Ovary (tissue), 3 donors: Measurements from ENCODE around the gene BPIFA2.

Experiments used
- POLR2A ChIP-seq: fragments of 450-650 bp; IDR thresholded peaks from one replicate; pipeline ENCODE4 v1.6.1; 2017; ENCODE audit warnings: antibody characterized with exemption, mild to moderate bottlenecking, moderate library complexity
- TF ChIP-seq, protein P1 (sequence below), 3 donors: fragments of 450-650 bp in 2 of 3; fragments of 200-600 bp in 1 of 3; IDR thresholded peaks; one replicate each; pipeline versions ENCODE4 v1.5.1 to v1.8.0; 2016 to 2022; ENCODE audit warnings: antibody characterized with exemption in 3 of 3, mild to moderate bottlenecking in 1 of 3
- donor health status: DM: no; HTN: no; CAD: no.

DNA sequence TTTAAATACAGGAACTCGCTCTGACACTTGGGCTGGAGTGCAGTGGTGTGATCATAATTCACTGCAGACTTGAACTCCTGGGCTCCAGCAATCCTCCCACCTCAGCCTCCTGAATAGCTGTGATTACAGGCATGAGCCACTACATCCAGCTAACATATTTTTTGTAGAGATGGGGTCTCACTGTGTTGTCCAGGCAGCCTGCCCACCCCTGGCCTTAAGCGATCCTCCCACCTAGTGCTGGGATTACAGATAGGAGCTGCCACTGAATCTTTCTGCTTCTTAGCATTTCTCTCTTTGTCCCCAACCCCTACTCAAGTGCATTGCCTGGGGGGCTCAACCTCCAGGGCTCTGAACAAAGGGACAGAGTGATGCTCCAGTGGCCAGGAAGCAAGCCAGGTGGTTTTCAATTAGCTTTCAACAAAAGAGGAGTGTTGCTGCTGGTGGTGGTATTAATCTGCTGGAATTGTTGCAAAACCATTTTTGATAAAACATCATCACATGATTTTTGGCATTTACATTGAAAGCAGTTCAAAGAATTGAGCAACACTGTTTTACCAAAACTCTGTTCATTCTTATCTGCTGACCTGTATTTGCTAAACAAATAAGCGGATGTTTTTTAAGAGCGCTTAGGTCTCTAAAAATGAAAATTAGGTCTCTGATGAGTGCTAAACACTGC is 40.4 kb upstream of the BPIFA2 start:
- TF ChIP-seq POLR2A = no peak
- TF ChIP-seq, protein P1, sequence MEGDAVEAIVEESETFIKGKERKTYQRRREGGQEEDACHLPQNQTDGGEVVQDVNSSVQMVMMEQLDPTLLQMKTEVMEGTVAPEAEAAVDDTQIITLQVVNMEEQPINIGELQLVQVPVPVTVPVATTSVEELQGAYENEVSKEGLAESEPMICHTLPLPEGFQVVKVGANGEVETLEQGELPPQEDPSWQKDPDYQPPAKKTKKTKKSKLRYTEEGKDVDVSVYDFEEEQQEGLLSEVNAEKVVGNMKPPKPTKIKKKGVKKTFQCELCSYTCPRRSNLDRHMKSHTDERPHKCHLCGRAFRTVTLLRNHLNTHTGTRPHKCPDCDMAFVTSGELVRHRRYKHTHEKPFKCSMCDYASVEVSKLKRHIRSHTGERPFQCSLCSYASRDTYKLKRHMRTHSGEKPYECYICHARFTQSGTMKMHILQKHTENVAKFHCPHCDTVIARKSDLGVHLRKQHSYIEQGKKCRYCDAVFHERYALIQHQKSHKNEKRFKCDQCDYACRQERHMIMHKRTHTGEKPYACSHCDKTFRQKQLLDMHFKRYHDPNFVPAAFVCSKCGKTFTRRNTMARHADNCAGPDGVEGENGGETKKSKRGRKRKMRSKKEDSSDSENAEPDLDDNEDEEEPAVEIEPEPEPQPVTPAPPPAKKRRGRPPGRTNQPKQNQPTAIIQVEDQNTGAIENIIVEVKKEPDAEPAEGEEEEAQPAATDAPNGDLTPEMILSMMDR (IDR thresholded peaks at IDR 0.05) = no peak
